ENCODE measurements around the gene LRRC19.

Gene LRRC19

DNA sequence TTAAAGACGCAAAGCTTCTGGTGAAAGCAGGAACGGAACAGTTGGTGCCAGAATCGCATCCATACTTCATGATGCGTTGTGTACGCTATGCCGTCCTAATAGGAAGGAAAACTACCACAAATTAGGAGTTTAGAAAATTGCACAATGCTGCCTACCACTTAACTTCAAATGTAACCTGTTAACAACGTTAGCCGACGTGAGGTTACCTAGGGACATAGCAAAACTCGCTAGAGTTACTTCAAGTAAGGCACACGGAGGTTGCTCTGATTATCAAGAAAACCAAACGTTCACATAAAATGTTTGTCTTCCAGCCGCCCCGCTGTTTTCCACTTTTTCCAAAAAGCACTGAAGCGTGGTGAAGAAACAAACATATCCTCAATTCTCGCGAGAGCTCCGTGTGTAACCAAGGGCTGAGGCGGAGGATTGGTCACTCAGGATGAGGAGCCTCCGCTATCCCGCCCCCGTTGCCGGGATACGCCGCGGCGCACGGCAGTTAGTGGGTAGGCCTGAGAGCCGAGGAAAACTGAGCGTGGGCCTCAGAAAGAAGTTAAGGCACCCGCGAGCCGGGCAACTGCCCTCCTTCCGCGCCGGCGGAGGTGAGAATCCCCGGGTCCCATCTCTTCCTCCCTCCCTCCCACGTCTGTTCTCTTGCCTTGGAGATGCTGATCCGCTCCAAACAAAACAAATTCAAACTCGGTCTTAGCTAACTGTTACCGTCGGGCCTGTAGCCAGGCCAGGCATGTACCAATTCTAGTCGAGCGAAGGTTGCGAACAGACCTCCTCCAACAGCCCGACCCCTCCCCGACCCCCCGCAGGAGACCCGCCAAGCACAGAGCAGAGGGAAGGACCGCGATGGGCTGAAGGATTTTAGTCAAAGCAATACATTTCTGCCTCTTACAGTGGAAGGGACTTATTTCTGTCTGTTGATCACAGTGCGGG lies 49.3 kb downstream of the LRRC19 start, which contains the start of gene IFT74:
IFT74 (plus strand) TSS at position 492 of the 939 bp plus-strand sequence. CDS start 5,556 bp downstream, outside the sequence.
- DNase-seq (ENCODE audit: low read depth in 2 of 2), result peak; percentile 85 to 88

DNA sequence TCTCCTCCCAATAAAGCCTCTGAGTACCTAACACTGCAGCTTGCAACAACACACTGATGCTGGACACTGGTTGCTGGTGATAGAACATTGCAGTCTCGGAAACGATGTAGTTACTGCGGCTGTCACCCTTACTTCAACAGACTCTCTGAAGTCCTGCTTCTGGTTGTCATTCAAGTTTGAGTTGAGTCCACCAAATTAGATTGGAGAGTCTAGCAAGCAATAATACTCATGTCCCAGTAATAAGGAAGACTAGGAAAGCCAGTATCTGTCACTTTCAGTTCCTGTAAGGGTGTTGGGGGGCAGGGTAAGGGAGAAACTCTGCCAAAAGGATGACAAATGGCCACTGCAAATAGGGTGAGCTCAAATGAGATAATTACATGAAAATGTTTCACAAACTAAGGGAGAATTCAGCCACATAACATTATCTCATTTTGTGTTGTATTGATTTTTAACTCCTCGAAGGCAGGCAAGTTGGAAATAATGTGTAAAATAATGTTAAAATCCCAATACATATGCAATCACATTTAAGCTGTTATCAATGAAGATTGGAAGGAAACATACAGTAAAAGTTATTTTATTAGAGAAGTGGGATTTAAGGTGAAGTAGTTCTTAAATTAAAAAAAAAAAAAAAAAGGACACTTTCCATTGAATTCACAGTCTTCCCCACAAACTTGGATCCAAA lies 50.1 kb downstream of the LRRC19 start:
- no peak for DNase-seq (ENCODE audit: low read depth in 2 of 2)

DNA sequence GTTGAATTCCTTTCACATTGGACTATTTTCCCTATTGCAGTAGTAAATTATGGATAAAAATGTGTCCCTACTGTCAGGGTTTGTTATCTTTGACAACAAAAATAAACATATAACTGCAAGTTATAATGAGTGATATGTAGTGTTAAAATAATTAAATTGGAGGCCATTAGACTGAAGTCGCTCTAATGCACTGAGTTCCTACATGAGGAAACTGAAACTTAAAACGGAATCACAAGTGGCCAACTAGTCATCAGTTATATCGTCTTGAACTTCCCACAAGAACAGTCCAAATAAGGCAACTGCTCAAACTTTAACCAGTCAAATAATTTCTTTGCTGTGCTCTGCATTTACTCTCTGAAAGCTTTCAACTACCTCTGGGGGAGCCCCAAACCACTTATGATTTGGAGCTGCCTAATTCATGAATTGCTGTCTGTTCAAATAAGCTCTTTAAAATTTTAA lies 51.4 kb downstream of the LRRC19 start:
- DNase-seq (ENCODE audit: low read depth in 2 of 2), result no peak

DNA sequence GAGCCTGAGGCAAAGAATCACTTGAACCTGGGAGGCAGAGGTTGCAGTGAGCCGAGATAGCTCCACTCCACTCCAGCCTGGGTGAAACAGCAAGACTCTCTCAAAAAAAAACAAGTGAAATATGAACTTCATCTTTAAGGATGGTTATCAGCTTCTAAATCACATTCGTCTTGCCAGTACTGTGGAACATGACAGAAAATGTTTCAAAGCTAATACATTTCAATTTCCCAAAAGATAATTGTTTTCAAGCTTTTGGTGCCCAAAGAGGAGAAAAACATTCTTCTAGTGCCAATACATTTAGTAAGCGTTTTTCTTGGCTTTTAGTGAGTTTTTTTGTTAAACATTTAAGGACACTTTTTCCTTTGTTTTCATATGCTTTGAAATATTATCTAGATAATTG lies 53.7 kb downstream of the LRRC19 start:
- DNase-seq (ENCODE audit: low read depth in 2 of 2), result no peak

DNA sequence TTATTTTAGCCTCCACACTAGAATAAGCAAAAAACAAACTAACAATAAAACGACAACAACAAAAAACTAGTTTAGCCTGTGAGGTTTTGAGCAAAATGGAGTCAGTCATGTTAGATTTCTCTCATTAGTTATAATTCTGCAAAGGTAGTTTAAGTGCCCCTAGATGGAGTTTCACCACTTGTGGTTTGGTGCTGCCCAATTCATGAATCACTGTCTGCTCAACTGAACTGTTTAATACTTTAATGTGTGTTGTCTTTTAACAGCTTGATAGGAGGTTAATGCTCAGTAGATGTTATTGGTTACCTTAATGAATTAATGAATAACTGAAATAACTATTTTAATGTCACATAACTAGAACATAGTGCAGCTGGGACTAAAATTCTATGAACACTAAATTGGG lies 55.0 kb downstream of the LRRC19 start:
- DNase-seq (ENCODE audit: low read depth in 2 of 2), result no peak

DNA sequence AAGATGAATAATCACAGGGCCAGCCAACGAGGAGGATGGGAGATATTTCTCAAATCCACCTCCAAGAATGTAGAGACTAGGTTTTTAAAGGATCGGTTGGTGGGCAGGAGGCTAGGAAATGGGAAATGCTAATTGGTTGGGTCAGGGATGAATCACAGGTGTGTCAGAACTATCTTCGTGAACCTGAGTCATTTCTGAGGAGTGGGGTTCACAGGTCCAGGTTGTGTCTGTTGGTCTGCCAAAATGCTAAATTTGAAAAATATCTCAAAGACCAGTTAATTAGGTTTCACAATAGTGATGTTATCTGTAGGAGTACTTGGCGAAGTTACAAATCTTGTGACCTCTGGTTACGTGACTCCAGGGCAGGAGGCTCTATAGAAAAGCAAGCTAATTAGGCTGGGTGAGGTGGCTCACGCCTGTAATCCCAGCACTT lies 55.8 kb downstream of the LRRC19 start:
- no peak for DNase-seq (ENCODE audit: low read depth in 2 of 2)

DNA sequence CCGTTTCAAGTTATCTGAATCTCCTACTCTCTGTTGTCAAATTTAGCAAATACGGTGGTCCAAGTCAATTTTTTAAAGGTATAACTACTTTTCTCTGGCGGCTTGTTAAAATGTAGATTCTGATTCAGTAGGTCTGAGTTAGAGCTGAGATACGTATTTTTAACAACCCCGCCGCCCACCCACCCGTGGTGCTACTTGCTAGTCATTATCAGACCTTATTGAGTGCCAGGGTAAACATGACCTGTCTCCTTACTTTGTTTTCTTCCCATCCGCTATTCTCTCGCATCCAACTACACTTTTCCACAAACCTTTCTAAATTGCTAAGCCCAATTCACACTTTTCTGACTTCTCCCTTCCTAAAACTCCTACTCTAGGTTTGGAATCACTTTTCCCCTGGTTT lies 57.7 kb downstream of the LRRC19 start:
- peak in 1 of 2 experiments; percentile 26 for DNase-seq (ENCODE audit: low read depth in 2 of 2)

DNA sequence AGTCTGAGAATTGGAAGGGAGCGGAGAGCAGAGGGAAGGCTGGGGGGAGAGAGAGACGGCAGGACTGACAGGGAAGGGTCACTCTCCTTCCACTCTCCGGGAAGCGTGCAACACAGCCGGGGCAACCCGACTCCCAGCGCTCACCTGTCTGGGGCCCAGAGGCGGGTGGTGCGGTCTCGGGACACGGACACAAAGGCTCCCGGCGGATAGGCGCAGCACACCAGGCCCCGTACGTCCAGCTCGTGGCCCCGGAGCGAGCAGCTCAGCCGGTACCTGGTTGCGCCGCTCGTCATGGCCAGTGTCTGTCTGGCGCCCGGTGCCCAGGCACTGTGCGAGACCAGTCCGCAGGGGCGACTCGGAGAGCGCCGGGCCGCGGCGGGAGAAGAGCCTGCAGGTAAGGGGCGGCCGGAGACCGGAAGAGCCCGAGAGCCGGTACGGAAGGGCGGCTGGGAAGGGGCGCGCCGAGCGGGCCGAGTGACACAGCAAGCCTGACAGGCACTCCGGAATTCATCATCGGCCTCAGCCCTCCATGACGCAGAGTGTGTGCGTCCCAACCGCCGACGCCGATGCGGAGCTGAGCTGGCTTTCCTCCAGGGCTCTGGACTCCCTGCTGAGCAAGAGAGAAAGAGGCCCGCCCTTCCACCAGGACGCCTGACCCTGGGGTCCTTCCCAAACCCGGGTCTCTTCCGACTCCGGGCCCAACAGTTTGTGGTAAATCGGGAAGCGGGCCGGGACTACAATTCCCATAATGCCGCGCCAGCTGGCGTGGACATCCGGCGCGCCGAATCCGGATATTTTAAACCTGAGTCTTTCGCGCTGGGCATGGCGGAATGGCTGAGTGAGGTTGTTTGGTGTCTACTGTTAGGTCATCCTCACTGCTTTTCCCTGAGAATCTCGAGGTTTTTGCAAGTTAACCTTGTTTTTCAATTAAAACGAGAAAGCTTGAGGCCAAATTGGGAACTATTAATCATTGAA lies 58.4 kb downstream of the LRRC19 start, which contains the start of gene PLAA:
PLAA (minus strand) TSS at position 490 of the 975 bp plus-strand sequence; CDS start at position 293, 197 bp downstream.
- DNase-seq (ENCODE audit: low read depth in 2 of 2), result peak; percentile 76

DNA sequence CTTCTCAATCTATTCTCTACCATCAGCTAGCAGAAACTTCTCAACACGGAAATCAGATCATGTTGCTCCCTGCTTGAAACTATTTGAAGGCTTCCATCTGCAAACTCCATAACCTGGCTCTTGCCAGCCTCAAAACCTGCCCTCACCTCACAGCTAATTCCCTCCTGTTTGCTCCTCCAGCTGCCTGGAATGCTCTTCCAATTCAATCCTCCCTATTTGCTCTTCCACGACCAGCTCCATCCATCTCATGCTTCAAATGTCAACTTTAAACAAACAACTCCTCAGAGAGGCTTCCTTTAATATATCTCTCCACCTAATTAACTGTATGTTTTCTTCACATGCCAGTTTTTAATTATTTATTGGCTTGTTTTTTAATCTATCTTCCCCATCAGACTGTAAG lies 59.9 kb downstream of the LRRC19 start:
- DNase-seq (ENCODE audit: low read depth in 2 of 2), result no peak
